ENCODE data around the gene RIPOR2. TPM values are rescaled to one million over a fixed set of nuclear protein-coding genes. Genes with fewer than 3 reads are reported as not detected.

RIPOR2 gene
- total and polyA plus RNA-seq, 10 of the 15 experiments (the other 5 are each of a cell fraction or from before 2014, with no cell fraction given): 22.2 to 48.2 (median 34.7) TPM

- H3K9ac ChIP-seq (ENCODE audit: control insufficient read depth, insufficient read depth, low read length): no peak overlapping the region
- TF ChIP-seq CEBPZ (IDR thresholded peaks at IDR 0.05; ENCODE audit: low read depth, low read length) (no peak), CHD1 (IDR thresholded peaks at IDR 0.05; ENCODE audit: low read depth, low read length) (no peak), E2F4 (IDR thresholded peaks at IDR 0.05; ENCODE audit: low read depth, low read length) (no peak), IRF3 (IDR thresholded peaks at IDR 0.05) (no peak), TCF12 (IDR thresholded peaks at IDR 0.05; ENCODE audit: low read depth, low read length) (no peak), E4F1 (IDR thresholded peaks at IDR 0.05; ENCODE audit: borderline replicate concordance, partially characterized antibody) (no peak), HDGF (IDR thresholded peaks at IDR 0.05) (no peak), SREBF2 (IDR thresholded peaks at IDR 0.05; ENCODE audit: low read length) (no peak)
- RAD21 ChIA-PET (ENCODE audit: unreplicated experiment): interaction anchor here (0.6 to 2.0 kb wide), 4 partner anchors 10 to 119 kb away, joined by 3 to 6 read pairs (median 4); no protein-coding TSS in a partner anchor
- CTCF ChIA-PET: interaction anchor here (0.6 to 3.4 kb wide), 12 partner anchors 10 to 319 kb away, joined by 3 to 15 read pairs (median 4); no protein-coding TSS in a partner anchor
- no peak overlapping the region for H3K4me3 ChIP-seq
- H3K36me3 ChIP-seq (ENCODE audit: control insufficient read depth in 2 of 2, insufficient read depth in 2 of 2, low read length in 1 of 2): no peaks in the 10 kb centered on the region; a peak in 2 of 4 replicates
- SMC1A ChIA-PET (ENCODE audit: uncharacterized antibody, unreplicated experiment): interaction anchor here (0.6 to 3.2 kb wide), 12 partner anchors 10 to 128 kb away, joined by 3 to 29 read pairs (median 5); no protein-coding TSS in a partner anchor
- POLR2A ChIA-PET: interaction anchor here (0.6 to 1.2 kb wide), 5 partner anchors 12 to 232 kb away, joined by 5 to 7 read pairs (median 6); no protein-coding TSS in a partner anchor
- ATAC-seq (no peak), FAIRE-seq (peak; percentile 80), DNase-seq (ENCODE audit: low read depth, low spot score) (no peak)
- no peak overlapping the region for H2AFZ ChIP-seq (ENCODE audit: control insufficient read depth, low read depth, low read length)
- H3K27me3 ChIP-seq (replicated peaks in 1 of 2; ENCODE audit: control insufficient read depth in 2 of 2, insufficient read depth in 2 of 2, low read length in 1 of 2): no peaks in the 10 kb centered on the region
- intact Hi-C loops (cut with micrococcal nuclease; ENCODE audit: unreplicated experiment) (no loop called here), in situ Hi-C loops (cut with MboI) (no loop called here)
- H3K4me1 ChIP-seq (ENCODE audit: control insufficient read depth, insufficient read depth, low read length): no peaks in the 10 kb centered on the region
- no peak overlapping the region for H3K27ac ChIP-seq (ENCODE audit: control insufficient read depth, insufficient read depth)
- no peak overlapping the region for H3K4me2 ChIP-seq (ENCODE audit: control insufficient read depth, insufficient read depth)
- BruUV-seq (replicated peaks): no TSS peak
- H3K79me2 ChIP-seq (ENCODE audit: control insufficient read depth, insufficient read depth, low read length): no peaks in the 10 kb centered on the region
- WGBS (ENCODE audit: insufficient coverage, insufficient replicate concordance, low lambda C conversion rate, missing lambda C conversion rate): 6% methylated on average over 1 of the region's 1 CpG
- H3K9me3 ChIP-seq (replicated peaks; ENCODE audit: control insufficient read depth, insufficient read depth, low read length): no peaks in the 10 kb centered on the region; the same call in 2 of the 3 replicates
- H4K20me1 ChIP-seq (ENCODE audit: control insufficient read depth, insufficient read depth): peaks cover 3% of the 10 kb centered on the region; the same call in 1 of the 2 replicates
Observed at GRCh38 chr6:24898676-24899075, 37.1 kb downstream of the RIPOR2 start.
